Lung (tissue), 12 donors: ENCODE data around the gene KRTAP10-2. TPM values are rescaled to one million over a fixed set of nuclear protein-coding genes. Genes with fewer than 3 reads are reported as not detected.

ENCODE experiments used
- ATAC-seq: fragments of 200-7000 bp; cut with Tn5 transposase; one replicate; pipeline ENCODE4 v1.9.1; 2020; ENCODE audit warnings: moderate number of reproducible peaks; ENCODE audit not compliant: insufficient read depth, low FRiP score
- DNase-seq, 3 donors: peaks; one replicate each; pipeline ENCODE4 v3.0.0-alpha.2; 2013 to 2017
- H3K27ac ChIP-seq, 2 donors: one replicate each; pipeline ENCODE4 v1.5.1; 2013; ENCODE audit warnings: mild to moderate bottlenecking in 2 of 2, moderate library complexity in 2 of 2, control low read depth in 1 of 2, inconsistent platforms in 1 of 2, low read depth in 1 of 2, low read length in 1 of 2
- H3K27me3 ChIP-seq, 3 donors: one replicate each; pipeline ENCODE4 v1.5.1; 2013; ENCODE audit warnings: low read length in 2 of 3; ENCODE audit not compliant: control insufficient read depth in 3 of 3, insufficient read depth in 3 of 3
- H3K36me3 ChIP-seq, 4 donors: one replicate each; pipeline ENCODE4 v1.5.1; 2013; ENCODE audit warnings: low read length in 4 of 4, mild to moderate bottlenecking in 1 of 4, moderate library complexity in 1 of 4; ENCODE audit not compliant: control insufficient read depth in 4 of 4, insufficient read depth in 4 of 4
- H3K4me1 ChIP-seq, 5 donors: one replicate each; pipeline ENCODE4 v1.5.1; 2013; ENCODE audit warnings: low read length in 5 of 5, mild to moderate bottlenecking in 2 of 5, moderate library complexity in 1 of 5; ENCODE audit not compliant: control insufficient read depth in 5 of 5, insufficient read depth in 5 of 5
- H3K4me3 ChIP-seq: one replicate; pipeline ENCODE4 v1.5.1; 2013; ENCODE audit warnings: mild to moderate bottlenecking, control low read depth, moderate library complexity
- H3K9ac ChIP-seq, 2 donors: one replicate each; pipeline ENCODE4 v1.5.1; 2013; ENCODE audit warnings: low read length in 2 of 2, control low read depth in 1 of 2; ENCODE audit not compliant: insufficient read depth in 1 of 2
- H3K9me3 ChIP-seq, 4 donors: one replicate each; pipeline ENCODE4 v1.5.1; 2013; ENCODE audit warnings: low read length in 3 of 4, mild to moderate bottlenecking in 1 of 4, moderate library complexity in 1 of 4; ENCODE audit not compliant: control insufficient read depth in 4 of 4, insufficient read depth in 3 of 4
- WGBS, 2 donors: extraction: QIAGEN DNeasy Blood & Tissue Kit; methylation state at CpG; one replicate each; pipeline ENCODE4 v1.1.7; 2013; 5-methylcytosine and 5-hydroxymethylcytosine counted together
- polyA plus RNA-seq, 2 donors: library from polyadenylated mRNA; stranded (reverse); fragments of 200-250 nt; gene quantifications; one replicate each; pipeline ENCODE4 v1.2.1, GENCODE V29; 2013
- total RNA-seq, 2 donors: library from RNA; depleted of rRNA in 1 of 2; stranded (reverse); fragments of >200 nt in 1 of 2; gene quantifications; one replicate each; pipeline ENCODE4 v1.2.1, GENCODE V29; 2014 to 2021
- TF ChIP-seq, protein P1 (sequence below): IDR thresholded peaks from 2 replicates; pipeline ENCODE4 v1.5.1; 2012; ENCODE audit warnings: mild to moderate bottlenecking; ENCODE audit errors: control extremely low read depth, extremely low read depth
- donor health status: control.
- donor health status: control.
- donor health status: Bipolar disorder and iron deficiency.
- donor health status: healthy.
- donor health status: DM: yes; HTN: yes; CAD: no.

KRTAP10-2 gene
- total and polyA plus RNA-seq, 4 donors: not detected

DNA sequence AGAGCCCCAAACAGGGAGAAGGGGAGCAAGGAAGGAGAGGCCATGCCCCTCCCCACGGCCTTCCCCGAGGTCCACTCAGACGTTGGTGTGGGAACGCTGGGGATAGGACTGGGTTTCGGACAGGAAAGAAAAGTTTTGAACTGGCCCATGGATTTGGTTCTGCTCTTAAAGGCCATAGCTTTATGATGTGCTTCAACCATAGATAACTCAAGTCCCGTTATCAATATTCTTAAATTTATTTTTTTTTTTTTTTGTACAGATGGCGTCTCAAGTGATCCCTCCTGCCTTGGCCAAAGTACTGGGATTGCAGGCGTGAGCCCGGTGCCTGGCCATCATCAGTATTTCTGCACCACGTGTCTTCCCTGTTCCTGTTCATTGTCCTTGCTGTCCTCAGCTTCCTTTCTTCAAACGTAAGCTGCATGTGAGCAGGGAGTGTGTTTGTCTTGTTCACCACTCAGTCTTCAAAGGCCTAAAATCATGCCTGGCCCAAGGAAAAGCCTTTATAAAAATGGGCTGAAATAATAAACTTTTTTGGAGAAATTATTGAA lies 10.5 kb downstream of the KRTAP10-2 start:
- no peak for ATAC-seq
- H3K27ac ChIP-seq: no peak overlapping the region
- no peaks in the 10 kb centered on the region for H3K27me3 ChIP-seq
- no peak overlapping the region for H3K4me3 ChIP-seq
- no peak overlapping the region for H3K9ac ChIP-seq
- no peaks in the 10 kb centered on the region for H3K4me1 ChIP-seq
- no peaks in the 10 kb centered on the region for H3K36me3 ChIP-seq
- TF ChIP-seq, protein P1, sequence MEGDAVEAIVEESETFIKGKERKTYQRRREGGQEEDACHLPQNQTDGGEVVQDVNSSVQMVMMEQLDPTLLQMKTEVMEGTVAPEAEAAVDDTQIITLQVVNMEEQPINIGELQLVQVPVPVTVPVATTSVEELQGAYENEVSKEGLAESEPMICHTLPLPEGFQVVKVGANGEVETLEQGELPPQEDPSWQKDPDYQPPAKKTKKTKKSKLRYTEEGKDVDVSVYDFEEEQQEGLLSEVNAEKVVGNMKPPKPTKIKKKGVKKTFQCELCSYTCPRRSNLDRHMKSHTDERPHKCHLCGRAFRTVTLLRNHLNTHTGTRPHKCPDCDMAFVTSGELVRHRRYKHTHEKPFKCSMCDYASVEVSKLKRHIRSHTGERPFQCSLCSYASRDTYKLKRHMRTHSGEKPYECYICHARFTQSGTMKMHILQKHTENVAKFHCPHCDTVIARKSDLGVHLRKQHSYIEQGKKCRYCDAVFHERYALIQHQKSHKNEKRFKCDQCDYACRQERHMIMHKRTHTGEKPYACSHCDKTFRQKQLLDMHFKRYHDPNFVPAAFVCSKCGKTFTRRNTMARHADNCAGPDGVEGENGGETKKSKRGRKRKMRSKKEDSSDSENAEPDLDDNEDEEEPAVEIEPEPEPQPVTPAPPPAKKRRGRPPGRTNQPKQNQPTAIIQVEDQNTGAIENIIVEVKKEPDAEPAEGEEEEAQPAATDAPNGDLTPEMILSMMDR: no peak
- peaks cover 0 to 9% (median 1%) of the 10 kb centered on the region in 4 donors for H3K9me3 ChIP-seq
- peak in 1 of 3 donors; percentile 1 for DNase-seq
- WGBS, 2 donors: 80 to 81% methylated on average over 11 of the region's 11 CpGs

DNA sequence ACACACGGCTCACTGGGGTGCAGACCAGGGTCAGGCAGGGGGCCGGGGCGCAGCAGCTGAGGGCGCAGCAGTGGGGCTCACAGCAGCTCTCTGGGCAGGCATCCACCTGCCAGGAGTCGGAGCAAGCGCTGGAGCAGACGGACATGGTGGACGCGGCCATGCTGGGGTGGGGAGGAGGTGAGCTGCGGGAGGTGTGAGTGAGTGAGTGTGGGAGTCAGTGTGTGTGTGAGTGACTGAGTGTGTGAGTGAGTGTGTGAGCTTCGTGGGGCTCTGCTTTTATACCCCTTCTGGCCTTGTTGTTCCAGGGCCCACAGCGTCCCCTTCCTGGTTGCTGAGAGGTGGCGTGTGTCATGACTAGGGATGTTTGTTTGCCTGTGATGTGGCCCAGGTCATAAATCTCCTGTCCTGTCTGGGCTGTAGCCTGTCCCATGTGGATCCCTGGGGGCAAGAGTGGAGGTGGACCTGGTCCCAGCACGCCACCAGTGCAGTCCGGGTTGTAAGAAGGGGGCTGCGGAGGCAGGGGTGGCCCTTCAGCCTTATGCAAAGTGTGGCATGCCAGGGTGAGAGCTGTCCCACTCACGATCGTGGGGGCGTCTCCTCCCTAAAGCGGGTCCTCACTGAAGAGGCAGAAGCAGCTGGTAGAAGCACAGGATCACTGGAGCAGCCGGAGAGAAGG lies 11.2 kb downstream of the KRTAP10-2 start, which contains the start of gene KRTAP10-1:
KRTAP10-1 (minus strand) TSS at position 205 of the 676 bp plus-strand sequence; CDS start at position 160, 45 bp downstream.
- Histone ChIP-seq H3K27me3 (no peaks in the 10 kb centered on the region), H3K9ac (no peak within 1 kb of the TSS), H3K9me3 (peaks cover 0 to 9% (median 1%) of the 10 kb centered on the region in 4 donors), H3K36me3 (no peaks in the 10 kb centered on the region), H3K27ac (no peak within 1 kb of the TSS), H3K4me3 (no peak within 1 kb of the TSS), H3K4me1 (no peaks in the 10 kb centered on the region)
- DNase-seq (peak in 1 of 3 donors; percentile 7), ATAC-seq (no peak)
- WGBS, 2 donors: 74 to 76% methylated on average over 21 of the region's 21 CpGs
- TF ChIP-seq, protein P1: no peak

DNA sequence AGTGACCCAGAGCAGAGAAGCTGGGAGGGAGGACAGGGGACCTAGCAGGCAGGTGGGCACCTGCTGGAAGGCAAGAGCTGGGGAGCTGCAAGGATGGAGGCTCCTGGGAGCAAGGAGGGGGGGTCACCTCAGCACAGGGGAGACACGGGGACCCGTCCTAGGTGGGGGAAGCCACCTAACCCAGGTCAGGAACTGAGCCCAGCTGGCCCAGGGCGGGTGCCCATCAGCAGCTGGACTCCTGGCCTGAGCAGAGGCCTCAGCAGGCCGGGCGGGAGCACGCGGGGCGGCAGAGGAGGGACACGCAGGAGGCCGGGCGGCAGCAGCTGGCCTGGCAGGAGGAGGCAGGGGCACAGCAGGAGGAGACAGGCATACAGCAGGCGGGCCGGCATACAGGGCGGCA lies 12.3 kb downstream of the KRTAP10-2 start:
- Histone ChIP-seq H3K4me1 (no peaks in the 10 kb centered on the region), H3K4me3 (no peak overlapping the region), H3K36me3 (no peaks in the 10 kb centered on the region), H3K9ac (no peak overlapping the region), H3K27ac (no peak overlapping the region), H3K27me3 (no peaks in the 10 kb centered on the region), H3K9me3 (peaks cover 0 to 8% (median 1%) of the 10 kb centered on the region in 4 donors)
- DNase-seq (peak in 1 of 3 donors; percentile 8), ATAC-seq (no peak)
- TF ChIP-seq, protein P1: no peak
- 69 to 71% methylated on average over 14 of the region's 14 CpGs for WGBS, 2 donors
